HepG2 (cell line): ENCODE data around the gene SF3B2. TPM values are rescaled to one million over a fixed set of nuclear protein-coding genes. Genes with fewer than 3 reads are reported as not detected.

Experiments used
- ATAC-seq: fragments of 200-7000 bp; cut with Tn5 transposase; 3 replicates; pipeline ENCODE4 v1.9.1; 2020; ENCODE audit warnings: mild to moderate bottlenecking, moderate library complexity
- BruUV-seq: library from RNA; stranded (reverse); fragments of 400-500 nt; replicated peaks from 2 replicates; lab custom pipeline; 2021; lab: Mats Ljungman, UMichigan
- CTCF ChIA-PET: fragments of 300-600 bp; formaldehyde crosslinking; extraction: SDS; loops from one replicate; lab custom pipeline; 2021; ENCODE audit warnings: low total read pairs, inconsistent platforms, low intra/inter-chr PET ratio; lab: Yijun Ruan, JAX
- POLR2A ChIA-PET: fragments of 350-600 bp; sonication (Branson Sonifier 250); formaldehyde crosslinking; loops from one replicate; lab custom pipeline; 2020; ENCODE audit warnings: antibody characterized with exemption, inconsistent platforms; lab: Yijun Ruan, JAX
- DNase-seq: peaks from one replicate; pipeline ENCODE4 v3.0.0-alpha.2; 2015; ENCODE audit warnings: low spot score
- FAIRE-seq: peaks from 3 replicates; lab custom pipeline; 2011; peaks lifted over from hg19 to GRCh38; lab: Jason Lieb, UNC
- H2AFZ ChIP-seq: one replicate; pipeline ENCODE4 v1.6.1; 2011; ENCODE audit warnings: low read length, inconsistent platforms
- H3K27ac ChIP-seq: fragments of 300-600 bp; 3 replicates; pipeline ENCODE4 v1.8.0; 2011; ENCODE audit warnings: mixed run types, mild to moderate bottlenecking, mixed read lengths, low read length, inconsistent platforms; ENCODE audit not compliant: insufficient read depth; ENCODE audit errors: extremely low read length
- H3K27me3 ChIP-seq, 2 experiments: fragments of 200-600 bp in 1 of 2; 2 replicates in 1 of 2; 3 replicates in 1 of 2; pipeline versions ENCODE4 v1.6.0 to v1.8.0; 2011; ENCODE audit warnings: low read length in 2 of 2, mild to moderate bottlenecking in 2 of 2, moderate library complexity in 2 of 2, inconsistent platforms in 1 of 2; ENCODE audit not compliant: insufficient read depth in 2 of 2, control insufficient read depth in 1 of 2
- H3K36me3 ChIP-seq, 2 experiments: fragments of 200-600 bp in 1 of 2; replicated peaks in 1 of 2; 2 replicates in 1 of 2; 3 replicates in 1 of 2; pipeline versions ENCODE4 v1.5.1 to v1.8.0; 2011; ENCODE audit warnings: low read length in 2 of 2, inconsistent platforms in 1 of 2; ENCODE audit not compliant: insufficient read depth in 2 of 2, control insufficient read depth in 1 of 2
- H3K4me1 ChIP-seq: 2 replicates; pipeline ENCODE4 v1.5.1; 2012; ENCODE audit warnings: low read length, inconsistent platforms; ENCODE audit not compliant: insufficient read depth
- H3K4me2 ChIP-seq: 2 replicates; pipeline ENCODE4 v1.6.0; 2011; ENCODE audit warnings: low read depth, low read length, inconsistent platforms
- H3K4me3 ChIP-seq, 3 experiments: fragments of 200-600 bp in 1 of 3; sonication (generic), shearing (Covaris generic) in 1 of 3; replicated peaks in 1 of 3; 2 replicates each; pipeline ENCODE4 v1.5.1; 2011 to 2016; ENCODE audit warnings: low read length in 3 of 3, inconsistent platforms in 2 of 3, low read depth in 2 of 3, mild to moderate bottlenecking in 2 of 3, control low read depth in 1 of 3, mixed read lengths in 1 of 3; ENCODE audit not compliant: insufficient read depth in 1 of 3
- H3K79me2 ChIP-seq: one replicate; pipeline ENCODE4 v1.6.1; 2011; ENCODE audit warnings: low read length, inconsistent platforms; ENCODE audit not compliant: insufficient read depth
- H3K9ac ChIP-seq: 2 replicates; pipeline ENCODE4 v1.6.0; 2011; ENCODE audit warnings: mild to moderate bottlenecking, low read depth, low read length, inconsistent platforms; ENCODE audit not compliant: insufficient read depth
- H3K9me3 ChIP-seq: 2 replicates; pipeline ENCODE4 v1.5.1; 2012; ENCODE audit warnings: mild to moderate bottlenecking, low read length
- H4K20me1 ChIP-seq: 2 replicates; pipeline ENCODE4 v1.6.0; 2011; ENCODE audit warnings: inconsistent platforms, mild to moderate bottlenecking, low read length, moderate library complexity; ENCODE audit not compliant: insufficient read depth
- ARNT ChIP-seq: fragments of 450-650 bp; IDR thresholded peaks from 2 replicates; pipeline ENCODE4 v1.6.1; 2017
- ATF4 ChIP-seq, 2 experiments: fragments of 450-650 bp in 1 of 2; sonication (generic) in 1 of 2; formaldehyde crosslinking; IDR thresholded peaks; 2 replicates each; pipeline versions ENCODE4 v1.5.0 to v1.8.0; 2020 to 2022; ENCODE audit warnings: mild to moderate bottlenecking in 1 of 2, missing genetic modification reagents in 1 of 2
- CC2D1A ChIP-seq: sonication (generic); formaldehyde crosslinking; IDR thresholded peaks from 2 replicates; pipeline ENCODE4 v1.8.1; 2023; ENCODE audit warnings: mild to moderate bottlenecking, missing genetic modification reagents
- DNMT3B ChIP-seq: conservative IDR thresholded peaks from 2 replicates; pipeline ENCODE4 v1.6.1; 2016; ENCODE audit warnings: missing biosample characterization, control low read depth
- FOXO1 ChIP-seq: sonication (generic); formaldehyde crosslinking; IDR thresholded peaks from 2 replicates; pipeline ENCODE4 v1.4.0; 2020; ENCODE audit warnings: missing genetic modification reagents
- ISL2 ChIP-seq: sonication (generic); formaldehyde crosslinking; IDR thresholded peaks from 2 replicates; pipeline ENCODE4 v1.5.0; 2020; ENCODE audit warnings: missing genetic modification reagents
- JUND ChIP-seq: sonication (generic); formaldehyde crosslinking; IDR thresholded peaks from 2 replicates; pipeline ENCODE4 v1.8.0; 2022; ENCODE audit warnings: mild to moderate bottlenecking, missing genetic modification reagents
- KLF9 ChIP-seq: IDR thresholded peaks from 2 replicates; pipeline ENCODE4 v1.6.1; 2016; ENCODE audit warnings: low read depth
- MXI1 ChIP-seq: IDR thresholded peaks from 3 replicates; pipeline ENCODE4 v1.6.1; 2012; ENCODE audit warnings: low read depth, low read length, inconsistent platforms, borderline replicate concordance
- RARG ChIP-seq: sonication (generic); formaldehyde crosslinking; IDR thresholded peaks from 2 replicates; pipeline ENCODE4 v1.4.0; 2020; ENCODE audit warnings: low read depth, mild to moderate bottlenecking, missing genetic modification reagents
- RBM22 ChIP-seq: fragments of 200-400 bp; formaldehyde crosslinking; optimal IDR thresholded peaks from 2 replicates; pipeline ENCODE3; 2017; ENCODE audit warnings: mild to moderate bottlenecking, low read length, moderate library complexity
- RFX3 ChIP-seq: IDR thresholded peaks from 2 replicates; pipeline ENCODE4 v1.6.1; 2016; ENCODE audit warnings: missing biosample characterization, missing genetic modification reagents
- THAP7 ChIP-seq: sonication (generic); formaldehyde crosslinking; IDR thresholded peaks from 2 replicates; pipeline ENCODE4 v1.8.1; 2023; ENCODE audit warnings: mild to moderate bottlenecking, missing genetic modification reagents
- YEATS4 ChIP-seq: sonication (generic); formaldehyde crosslinking; IDR thresholded peaks from 2 replicates; pipeline ENCODE4 v1.4.0; 2020; ENCODE audit warnings: missing genetic modification reagents, borderline replicate concordance
- ZNF546 ChIP-seq: sonication (generic); formaldehyde crosslinking; conservative IDR thresholded peaks from 2 replicates; pipeline ENCODE4 v1.8.1; 2023; ENCODE audit warnings: mild to moderate bottlenecking, missing genetic modification reagents
- ZNF556 ChIP-seq: sonication (generic); formaldehyde crosslinking; IDR thresholded peaks from 2 replicates; pipeline ENCODE4 v1.4.0; 2020; ENCODE audit warnings: mild to moderate bottlenecking, missing genetic modification reagents, borderline replicate concordance
- ZSCAN5A ChIP-seq: sonication (generic); formaldehyde crosslinking; IDR thresholded peaks from 2 replicates; pipeline ENCODE4 v1.8.0; 2022; ENCODE audit warnings: mild to moderate bottlenecking, missing genetic modification reagents, borderline replicate concordance
- WGBS: methylation state at CpG from one replicate; pipeline ENCODE4 v1.1.6; 2017; ENCODE audit warnings: low lambda C conversion rate; 5-methylcytosine and 5-hydroxymethylcytosine counted together
- in situ Hi-C: cut with HindIII; loops from 2 replicates; pipeline ENCODE4 v1.10.0; 2017; ENCODE audit warnings: low pct_unique_long_range_greater_than_20kb; ENCODE audit not compliant: extremely low pct_ligation_motif_present
- intact Hi-C: fragments of 100-400 bp; cut with micrococcal nuclease; formaldehyde crosslinking; loops from one replicate; pipeline ENCODE4 v1.10.0; 2022; ENCODE audit not compliant: unreplicated experiment
- polyA plus RNA-seq, 8 experiments: library from polyadenylated mRNA; depleted of rRNA in 3 of 8; stranded (reverse) in 7 of 8; unstranded in 1 of 8; fragments of >200 nt; fragmentation: Illumina TruSeq in 4 of 8; extraction: Trizol in 4 of 8; gene quantifications; 2 replicates each; pipeline versions ENCODE4 v1.2.1 to v1.2.3, GENCODE V29; 2011 to 2016; ENCODE audit warnings: low read depth in 4 of 8, missing spikeins in 1 of 8, mixed read lengths in 1 of 8; ENCODE audit not compliant: insufficient read depth in 1 of 8
- total RNA-seq, 5 experiments: library from RNA; depleted of rRNA; stranded (reverse); fragments of >200 nt; fragmentation: Illumina TruSeq; extraction: Trizol; gene quantifications; 2 replicates each; pipeline ENCODE4 v1.2.3, GENCODE V29; 2016; ENCODE audit warnings: low read depth in 1 of 5

The SF3B2 gene
- total and polyA plus RNA-seq, 2 of the 13 experiments (the other 11 are each of a cell fraction or from before 2014, with no cell fraction given), result 70.4 to 153 TPM

- FAIRE-seq, result no peak
- H3K9ac ChIP-seq, result no peak overlapping the region
- H3K4me1 ChIP-seq, result peaks cover 8% of the 10 kb centered on the region; the same call in 1 of the 2 replicates
- POLR2A ChIA-PET, result interaction anchor here (1.0 kb wide), 1 partner anchor 9 kb away, joined by 3 read pairs; no protein-coding TSS in a partner anchor
- no peaks in the 10 kb centered on the region for H3K79me2 ChIP-seq
- H2AFZ ChIP-seq, result no peak overlapping the region
- no peaks in the 10 kb centered on the region for H3K36me3 ChIP-seq
- no peaks in the 10 kb centered on the region for H3K9me3 ChIP-seq
- no peaks in the 10 kb centered on the region for H4K20me1 ChIP-seq
- no peak overlapping the region for H3K27ac ChIP-seq
- H3K27me3 ChIP-seq, result peaks cover 4 to 5% of the 10 kb centered on the region in 2 experiments; a peak in 1 of 5 replicates
- no peak for ATAC-seq
- 34% methylated on average over 5 of the region's 9 CpGs for WGBS
- CTCF ChIA-PET, result no interaction called here
- in situ Hi-C loops (no loop called here), intact Hi-C loops (no loop called here)
- DNase-seq, result no peak
- no TSS peak for BruUV-seq
- no peak overlapping the region for H3K4me2 ChIP-seq
- H3K4me3 ChIP-seq, result no peak overlapping the region
- TF ChIP-seq MXI1, result no peak
- TF ChIP-seq YEATS4 (CRISPR knock-in tag), result no peak
- TF ChIP-seq ZSCAN5A, result no peak
- no peak for TF ChIP-seq ATF4 (CRISPR knock-in tag; IDR thresholded peaks at IDR 0.05)
- no peak for TF ChIP-seq RBM22
- no peak for TF ChIP-seq DNMT3B (CRISPR knock-in tag)
- TF ChIP-seq ARNT, result no peak
- TF ChIP-seq ZNF546, result no peak
- no peak for TF ChIP-seq KLF9 (CRISPR knock-in tag)
- no peak for TF ChIP-seq RFX3
- no peak for TF ChIP-seq FOXO1 (CRISPR knock-in tag)
- no peak for TF ChIP-seq JUND
- TF ChIP-seq CC2D1A (CRISPR knock-in tag), result no peak
- TF ChIP-seq RARG (CRISPR knock-in tag), result no peak
- TF ChIP-seq THAP7 (CRISPR knock-in tag), result no peak
- TF ChIP-seq ZNF556, result no peak
- no peak for TF ChIP-seq ISL2 (CRISPR knock-in tag)
Observed at GRCh38 chr11:66035653-66036333, 16.4 kb upstream of the SF3B2 start.
